OCI-LY7 (cell line): ENCODE data around the gene MUC12.

ENCODE experiments used
- CTCF ChIP-seq: fragments of 200-600 bp; sonication (generic); conservative IDR thresholded peaks from 2 replicates; pipeline ENCODE4 v1.5.1; 2014; ENCODE audit warnings: mild to moderate bottlenecking, antibody characterized with exemption, low read length, moderate library complexity, mixed read lengths
- EZH2phosphoT487 ChIP-seq: fragments of 200-600 bp; sonication (generic); IDR thresholded peaks from 2 replicates; pipeline ENCODE4 v1.6.1; 2018; ENCODE audit warnings: low read depth, borderline replicate concordance, mild to moderate bottlenecking, mixed run types, antibody characterized with exemption, low read length, moderate library complexity, mixed read lengths

- no peak for TF ChIP-seq CTCF
- TF ChIP-seq EZH2phosphoT487 = no peak
Measured at GRCh38 chr7:101009629-101010028, 40.3 kb downstream of the MUC12 start.
